Adrenal gland (tissue), 12 donors: ENCODE measurements around the gene FGD3. TPM values are rescaled to one million over a fixed set of nuclear protein-coding genes. Genes with fewer than 3 reads are reported as not detected.

Experiments used
- DNase-seq, 7 donors: peaks; one replicate each; pipeline ENCODE4 v3.0.0-alpha.2; 2019 to 2020
- H3K27ac ChIP-seq, 5 donors: fragments of 200-600 bp; sonication (generic) in 4 of 5; 1 replicate in 3 of 5; 2 replicates in 2 of 5; pipeline versions ENCODE4 v1.5.1 to v1.8.0; 2016 to 2020; ENCODE audit warnings: mild to moderate bottlenecking in 1 of 5
- H3K27me3 ChIP-seq: fragments of 200-600 bp; 2 replicates; pipeline ENCODE4 v1.8.0; 2021
- H3K36me3 ChIP-seq, 2 donors: fragments of 200-600 bp; replicated peaks in 1 of 2; 1 replicate in 1 of 2; 2 replicates in 1 of 2; pipeline versions ENCODE4 v1.5.1 to v1.8.0; 2018 to 2022
- H3K4me1 ChIP-seq, 2 donors: fragments of 200-600 bp; replicated peaks in 1 of 2; 1 replicate in 1 of 2; 2 replicates in 1 of 2; pipeline versions ENCODE4 v1.5.1 to v1.8.0; 2018 to 2021
- H3K4me3 ChIP-seq, 4 donors: fragments of 200-600 bp; sonication (generic) in 3 of 4; one replicate each; pipeline ENCODE4 v1.5.1; 2016 to 2018
- H3K9me3 ChIP-seq, 3 donors: fragments of 200-600 bp; sonication (generic) in 1 of 3; replicated peaks in 1 of 3; 1 replicate in 2 of 3; 2 replicates in 1 of 3; pipeline versions ENCODE4 v1.5.1 to v1.8.0; 2016 to 2021
- POLR2A ChIP-seq, 2 donors: fragments of 450-650 bp; IDR thresholded peaks; one replicate each; pipeline ENCODE4 v1.6.1; 2017; ENCODE audit warnings: antibody characterized with exemption in 2 of 2, mild to moderate bottlenecking in 2 of 2, moderate library complexity in 1 of 2
- whole genome bisulfite sequencing, 4 donors: extraction: QIAGEN DNeasy Blood & Tissue Kit in 2 of 4; methylation state at CpG; one replicate each; pipeline versions ENCODE4 v1.1.5 to v1.1.7; 2013 to 2017; 5-methylcytosine and 5-hydroxymethylcytosine counted together
- intact Hi-C, 2 donors: fragments of 100-400 bp; cut with DNase I; formaldehyde crosslinking; loops; one replicate each; pipeline versions ENCODE4 v1.14.1 to v1.15.0; 2022 to 2023
- polyA plus RNA-seq, 3 donors: library from polyadenylated mRNA; stranded (reverse); fragments of 200-250 nt in 2 of 3; fragments of 350-450 nt in 1 of 3; fragmentation: Illumina TruSeq in 1 of 3; extraction: RNeasy Lipid Tissue Mini Kit (QIAGEN cat#74804) in 1 of 3; gene quantifications; one replicate each; pipeline ENCODE4 v1.2.3, GENCODE V29; 2013 to 2014
- total RNA-seq, 9 donors: library from RNA; depleted of rRNA in 4 of 9; stranded (reverse); fragments of >200 nt in 4 of 9; fragments of 120-200 nt in 1 of 9; fragmentation: NEBNext Ultra II Directional in 1 of 9; extraction: Animal tissue kit (Norgen Biotek cat#: 25700) in 1 of 9; gene quantifications; one replicate each; pipeline versions ENCODE4 v1.1.0 to v1.2.4, GENCODE V29; 2013 to 2023
- TF ChIP-seq, protein P1 (sequence below), 6 experiments: fragments of 450-650 bp in 4 of 6; fragments of 200-600 bp in 2 of 6; sonication (generic) in 1 of 6; IDR thresholded peaks; 1 replicate in 5 of 6; 2 replicates in 1 of 6; pipeline versions ENCODE4 v1.5.1 to v1.8.0; 2016 to 2021; ENCODE audit warnings: antibody characterized with exemption in 6 of 6, mild to moderate bottlenecking in 2 of 6, moderate library complexity in 1 of 6
- donor health status: healthy with polysubstance abuse.
- donor health status: Bipolar disorder and iron deficiency.
- donor health status: DM: yes; HTN: yes; CAD: no.
- donor health status: DM: no; HTN: no; CAD: no.
- donor health status: DM: no; HTN: no; CAD: no.
- donor health status: DM: yes; HTN: yes; CAD: no.

The FGD3 gene
- total and polyA plus RNA-seq, 12 donors, result 0.89 to 7.6 (median 5.6) TPM

DNA sequence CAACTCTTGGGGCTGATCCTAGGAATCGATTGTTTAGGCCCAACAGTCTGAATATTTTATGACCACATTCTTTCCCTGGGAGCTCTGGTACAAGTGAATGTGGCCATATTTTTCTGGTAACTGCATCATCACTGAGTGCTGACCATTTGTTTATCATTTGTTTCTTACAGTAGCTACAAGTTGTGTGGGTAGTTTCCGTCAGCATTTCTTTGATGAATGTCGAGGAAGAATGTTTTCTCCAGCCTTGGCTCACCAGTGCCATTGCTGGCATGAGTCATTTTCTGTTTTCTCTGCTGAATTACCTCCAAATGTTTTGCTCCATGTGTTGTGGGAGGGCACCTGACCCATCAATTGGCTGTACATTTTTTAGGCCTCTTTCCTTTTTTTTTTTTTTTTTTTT, 134.6 kb downstream of the FGD3 start:
- TF ChIP-seq, protein P1, sequence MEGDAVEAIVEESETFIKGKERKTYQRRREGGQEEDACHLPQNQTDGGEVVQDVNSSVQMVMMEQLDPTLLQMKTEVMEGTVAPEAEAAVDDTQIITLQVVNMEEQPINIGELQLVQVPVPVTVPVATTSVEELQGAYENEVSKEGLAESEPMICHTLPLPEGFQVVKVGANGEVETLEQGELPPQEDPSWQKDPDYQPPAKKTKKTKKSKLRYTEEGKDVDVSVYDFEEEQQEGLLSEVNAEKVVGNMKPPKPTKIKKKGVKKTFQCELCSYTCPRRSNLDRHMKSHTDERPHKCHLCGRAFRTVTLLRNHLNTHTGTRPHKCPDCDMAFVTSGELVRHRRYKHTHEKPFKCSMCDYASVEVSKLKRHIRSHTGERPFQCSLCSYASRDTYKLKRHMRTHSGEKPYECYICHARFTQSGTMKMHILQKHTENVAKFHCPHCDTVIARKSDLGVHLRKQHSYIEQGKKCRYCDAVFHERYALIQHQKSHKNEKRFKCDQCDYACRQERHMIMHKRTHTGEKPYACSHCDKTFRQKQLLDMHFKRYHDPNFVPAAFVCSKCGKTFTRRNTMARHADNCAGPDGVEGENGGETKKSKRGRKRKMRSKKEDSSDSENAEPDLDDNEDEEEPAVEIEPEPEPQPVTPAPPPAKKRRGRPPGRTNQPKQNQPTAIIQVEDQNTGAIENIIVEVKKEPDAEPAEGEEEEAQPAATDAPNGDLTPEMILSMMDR (IDR thresholded peaks at IDR 0.05), result no peak
- TF ChIP-seq POLR2A (IDR thresholded peaks at IDR 0.05), result no peak
- intact Hi-C loops, result no loop called here
- 55 to 66% (median 63%) methylated on average over 3 of the region's 3 CpGs for WGBS, 4 donors
- H3K4me1 ChIP-seq, result no peaks in the 10 kb centered on the region
- H3K27ac ChIP-seq, result peak overlapping the region in 2 of 5 donors; percentile 31 to 75
- DNase-seq, result peak in 6 of 7 donors; percentile 20 to 58 (median 52)
- H3K4me3 ChIP-seq, result no peak overlapping the region
- H3K9me3 ChIP-seq, result no peaks in the 10 kb centered on the region
- no peaks in the 10 kb centered on the region for H3K36me3 ChIP-seq
- no peaks in the 10 kb centered on the region for H3K27me3 ChIP-seq

DNA sequence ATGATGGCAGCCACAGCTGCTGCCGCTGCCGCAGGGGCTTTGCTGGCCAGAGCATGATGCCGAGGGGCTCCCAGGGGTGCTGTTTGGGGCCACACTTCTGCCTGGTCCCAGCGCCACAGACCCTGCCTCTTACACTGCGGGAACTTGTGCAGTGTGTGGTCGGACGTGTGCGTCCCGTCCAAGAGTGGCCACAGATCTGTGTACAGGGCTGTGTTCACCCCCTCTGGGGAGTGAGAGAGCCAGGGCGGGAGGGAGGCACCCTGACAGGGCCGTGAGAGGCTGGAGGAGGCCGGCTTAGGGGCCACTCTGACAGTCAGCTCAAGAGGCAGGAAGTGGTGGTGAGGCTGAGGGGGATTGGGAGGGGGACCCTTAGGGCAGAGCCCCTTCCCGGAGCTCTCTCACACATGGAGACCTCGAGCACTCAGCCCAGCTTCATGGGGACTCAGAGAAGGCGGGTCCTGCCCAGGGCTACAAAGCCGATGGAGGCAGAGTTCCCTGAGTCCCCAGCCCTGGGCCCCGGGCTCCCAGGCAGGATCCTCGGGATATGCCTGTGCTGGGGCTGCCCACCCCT, 135.6 kb downstream of the FGD3 start:
- no peak overlapping the region for H3K4me3 ChIP-seq

DNA sequence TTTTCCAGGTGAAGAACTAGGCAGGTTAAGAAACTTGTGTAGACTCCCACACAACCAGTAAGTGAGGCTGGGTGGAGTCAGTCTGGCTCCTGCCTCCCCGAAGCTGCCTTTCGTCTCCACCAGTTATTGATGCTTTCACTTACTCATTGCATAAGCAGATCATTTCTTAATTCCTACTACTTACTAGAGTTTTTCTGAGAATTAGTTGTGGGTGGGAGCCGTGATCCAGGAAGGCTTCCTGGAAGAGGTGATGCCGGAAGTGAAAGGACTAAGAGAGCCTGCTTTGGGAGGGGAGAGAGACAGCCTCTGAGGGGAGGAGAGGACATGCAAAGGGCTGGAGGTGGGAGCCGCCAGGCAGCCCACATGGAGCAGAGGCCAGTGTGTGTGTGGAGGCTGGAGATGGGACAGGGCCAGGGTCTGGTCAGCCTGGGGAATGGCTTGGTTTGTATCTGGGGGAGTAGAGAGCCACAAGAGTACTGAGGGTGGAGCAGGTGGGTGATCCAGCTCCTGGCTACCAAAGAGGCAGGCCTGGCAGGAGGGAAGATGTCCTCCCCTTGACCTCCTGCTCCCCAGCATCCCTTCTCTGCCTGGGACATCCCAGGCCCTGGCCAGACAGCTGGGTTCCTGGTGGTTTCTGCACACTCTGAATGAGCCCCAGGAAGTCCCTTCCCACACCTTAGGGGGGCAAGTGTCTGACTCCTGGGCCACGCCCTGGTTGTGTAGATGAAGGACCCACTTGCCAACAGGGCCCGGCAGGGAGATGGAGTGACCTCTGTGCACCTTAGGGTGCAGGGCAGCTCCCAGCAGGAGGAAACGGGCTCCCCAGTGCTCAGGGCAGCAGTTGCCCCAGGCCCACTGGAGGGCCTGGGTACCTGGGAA, 136.5 kb downstream of the FGD3 start:
- Histone ChIP-seq H3K4me3 (no peak overlapping the region), H3K27me3 (no peaks in the 10 kb centered on the region), H3K36me3 (no peaks in the 10 kb centered on the region), H3K9me3 (no peaks in the 10 kb centered on the region), H3K27ac (no peak overlapping the region), H3K4me1 (no peaks in the 10 kb centered on the region)
- intact Hi-C loops, result no loop called here
- WGBS, 4 donors, result 82 to 89% (median 87%) methylated on average over 6 to 8 of the region's 8 CpGs
- TF ChIP-seq, protein P1 (IDR thresholded peaks at IDR 0.05), result no peak
- TF ChIP-seq POLR2A (IDR thresholded peaks at IDR 0.05), result no peak
- peak in 4 of 7 donors; percentile 8 to 38 (median 12) for DNase-seq

More for the DNA sequence above, 135.6 kb downstream of the FGD3 start:
- Histone ChIP-seq H3K27me3 (no peaks in the 10 kb centered on the region), H3K9me3 (no peaks in the 10 kb centered on the region), H3K4me1 (no peaks in the 10 kb centered on the region), H3K27ac (no peak overlapping the region), H3K36me3 (no peaks in the 10 kb centered on the region)
- DNase-seq, result peak in 4 of 7 donors; percentile 12 to 34 (median 14)
- 71 to 86% (median 75%) methylated on average over 7 to 18 of the region's 18 CpGs for WGBS, 4 donors
- intact Hi-C loops, result no loop called here
- TF ChIP-seq, protein P1 (IDR thresholded peaks at IDR 0.05), result no peak

DNA sequence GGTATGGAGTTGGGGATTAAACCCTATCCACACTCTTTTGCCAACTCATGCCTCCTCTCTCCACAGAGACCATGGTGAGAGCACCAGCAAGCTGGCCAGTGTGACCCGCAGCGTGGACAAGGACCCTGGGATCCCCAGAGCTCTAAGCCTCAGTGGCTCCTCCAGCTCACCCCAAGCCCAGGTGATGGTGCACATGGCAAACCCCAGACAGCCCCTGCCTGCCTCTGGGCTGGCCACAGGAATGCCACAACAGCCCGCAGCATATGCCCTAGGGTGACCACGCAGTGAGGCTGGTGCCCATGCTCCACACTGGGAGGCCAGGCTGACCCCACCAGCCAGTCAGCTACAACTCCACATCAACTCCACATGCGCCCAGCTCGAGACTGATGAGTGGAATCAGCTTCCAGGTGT, 137.2 kb downstream of the FGD3 start:
- intact Hi-C loops, result no loop called here
- H3K27me3 ChIP-seq, result no peaks in the 10 kb centered on the region
- H3K4me1 ChIP-seq, result no peaks in the 10 kb centered on the region
- TF ChIP-seq, protein P1 (IDR thresholded peaks at IDR 0.05), result no peak
- no peak for TF ChIP-seq POLR2A (IDR thresholded peaks at IDR 0.05)
- 88 to 100% (median 97%) methylated on average over 3 to 6 of the region's 6 CpGs for WGBS, 4 donors
- DNase-seq, result peak in 4 of 7 donors; percentile 8 to 39 (median 10)
- no peaks in the 10 kb centered on the region for H3K9me3 ChIP-seq
- no peak overlapping the region for H3K27ac ChIP-seq
- no peak overlapping the region for H3K4me3 ChIP-seq
- H3K36me3 ChIP-seq, result no peaks in the 10 kb centered on the region
